HG03520 (cell line): ENCODE data around the gene SLC12A3.

Source experiments
- ATAC-seq: cut with Tn5 transposase; IDR thresholded peaks from one replicate; pipeline ENCODE4 v1.9.1; 2021; ENCODE audit warnings: mild to moderate bottlenecking, moderate library complexity; ENCODE audit not compliant: unreplicated experiment

Gene SLC12A3

GRCh38 chr16:56961386-56961785, 96.4 kb downstream of the SLC12A3 start:
- no peak for ATAC-seq

- ATAC-seq = no peak
Observed at GRCh38 chr16:56961851-56962281, 96.9 kb downstream of the SLC12A3 start, which contains the start of gene CETP. Gene CETP, plus strand, starts transcription at chr16:56961950. Its CDS starts 30 bp downstream, at chr16:56961980.

- ATAC-seq = no peak
Observed at GRCh38 chr16:56964243-56965148, 99.5 kb downstream of the SLC12A3 start.
